ENCODE measurements around the gene TST.
A peak's percentile ranks its signal among the peaks of the same experiment; 100 is the strongest.

The TST gene

DNA sequence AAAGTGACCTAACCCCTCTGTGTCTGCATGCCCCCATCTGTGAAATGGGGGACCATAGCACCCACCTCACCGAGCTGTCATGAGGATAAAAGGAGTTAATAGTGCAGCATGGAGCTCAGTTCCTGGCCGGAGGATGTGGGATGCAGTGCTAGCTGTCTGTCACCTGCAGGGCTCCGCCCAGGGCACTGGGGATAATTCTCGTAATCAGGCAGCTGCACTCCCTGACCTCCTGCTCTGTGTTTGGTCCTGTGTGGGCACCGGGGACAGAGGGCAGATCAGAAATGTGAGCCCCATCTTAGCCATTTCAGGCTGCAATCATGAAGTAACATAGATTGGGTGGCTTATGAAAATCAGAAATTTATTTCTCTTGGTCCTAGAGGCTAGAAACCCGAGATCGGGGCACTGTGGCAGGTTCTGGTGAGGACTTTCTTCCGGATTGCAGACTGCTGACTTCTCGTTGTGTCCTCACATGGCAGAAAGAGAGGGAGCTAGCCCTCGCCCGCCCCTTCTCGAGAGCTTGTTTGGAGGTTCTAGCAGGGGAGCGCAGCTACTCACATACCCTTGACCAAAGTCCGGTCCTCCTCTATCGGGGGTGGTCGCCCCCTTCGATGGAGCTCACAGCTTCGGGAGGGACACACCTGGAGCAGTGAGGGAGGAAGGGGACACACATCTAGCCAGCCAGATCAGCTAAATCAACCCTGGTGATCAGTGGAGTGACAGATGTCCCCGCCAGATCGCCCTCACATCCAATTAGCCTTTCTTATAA lies 35.5 kb upstream of the TST start:
- no peak for DNase-seq
- in situ Hi-C loops (cut with MboI; ENCODE audit: low pct_unique_long_range_greater_than_20kb, low sequenced_read_pairs): no loop called here

DNA sequence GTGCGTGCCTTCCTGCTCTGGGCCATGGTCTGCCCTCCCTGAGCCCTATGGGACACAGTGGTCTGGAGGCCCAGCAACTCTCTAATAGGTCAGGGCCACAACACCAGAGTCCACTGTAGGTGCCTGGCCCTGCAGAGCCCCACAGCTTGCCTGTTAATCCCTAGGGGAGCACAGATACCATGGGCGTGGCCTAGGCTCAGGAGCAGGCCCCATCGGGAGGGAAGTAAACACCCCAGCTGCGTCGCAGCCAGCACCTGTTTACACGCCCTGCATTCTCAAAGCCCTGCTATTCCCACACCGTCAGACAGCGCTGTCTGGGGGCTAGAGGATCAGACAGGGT lies 34.8 kb upstream of the TST start:
- no peak for DNase-seq
- in situ Hi-C loops (cut with MboI; ENCODE audit: low pct_unique_long_range_greater_than_20kb, low sequenced_read_pairs): no loop called here

DNA sequence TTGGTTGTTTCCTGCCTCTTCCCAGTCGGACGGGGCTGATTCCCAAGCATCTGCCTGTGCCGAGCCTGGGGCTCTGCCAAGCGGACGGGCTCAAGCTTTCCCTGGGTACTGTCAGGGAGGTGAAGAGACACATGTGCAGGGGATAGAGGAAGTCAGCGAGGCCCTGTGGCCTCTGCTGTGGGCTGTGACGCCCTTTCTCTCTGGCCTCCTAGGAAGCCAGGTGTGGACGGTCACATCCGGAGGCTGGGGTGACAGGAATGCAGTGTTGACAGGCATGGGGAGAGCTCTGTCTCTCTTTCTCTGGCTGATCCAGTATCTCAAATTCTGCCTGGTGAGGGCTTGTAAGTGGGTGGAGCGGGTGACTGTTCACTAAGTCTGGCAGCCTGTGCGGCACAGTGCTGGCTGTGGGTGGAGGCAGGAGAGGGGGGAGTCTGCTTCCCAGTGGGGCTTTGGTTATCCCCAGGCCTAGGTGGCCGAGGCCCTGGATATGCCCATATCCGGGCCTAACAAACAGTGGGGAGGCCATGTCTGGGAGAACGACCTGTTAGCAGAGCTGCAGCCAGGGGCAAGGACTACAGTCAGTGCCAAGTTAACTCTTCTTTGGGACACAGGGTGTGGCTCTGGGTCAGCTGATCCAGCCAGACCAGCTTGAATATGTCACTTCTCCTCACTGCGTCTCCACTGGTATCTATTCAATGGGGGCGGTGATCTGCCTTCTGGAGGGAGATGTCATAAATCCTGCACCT lies 34.2 kb upstream of the TST start:
- in situ Hi-C loops (cut with MboI; ENCODE audit: low pct_unique_long_range_greater_than_20kb, low sequenced_read_pairs): no loop called here

DNA sequence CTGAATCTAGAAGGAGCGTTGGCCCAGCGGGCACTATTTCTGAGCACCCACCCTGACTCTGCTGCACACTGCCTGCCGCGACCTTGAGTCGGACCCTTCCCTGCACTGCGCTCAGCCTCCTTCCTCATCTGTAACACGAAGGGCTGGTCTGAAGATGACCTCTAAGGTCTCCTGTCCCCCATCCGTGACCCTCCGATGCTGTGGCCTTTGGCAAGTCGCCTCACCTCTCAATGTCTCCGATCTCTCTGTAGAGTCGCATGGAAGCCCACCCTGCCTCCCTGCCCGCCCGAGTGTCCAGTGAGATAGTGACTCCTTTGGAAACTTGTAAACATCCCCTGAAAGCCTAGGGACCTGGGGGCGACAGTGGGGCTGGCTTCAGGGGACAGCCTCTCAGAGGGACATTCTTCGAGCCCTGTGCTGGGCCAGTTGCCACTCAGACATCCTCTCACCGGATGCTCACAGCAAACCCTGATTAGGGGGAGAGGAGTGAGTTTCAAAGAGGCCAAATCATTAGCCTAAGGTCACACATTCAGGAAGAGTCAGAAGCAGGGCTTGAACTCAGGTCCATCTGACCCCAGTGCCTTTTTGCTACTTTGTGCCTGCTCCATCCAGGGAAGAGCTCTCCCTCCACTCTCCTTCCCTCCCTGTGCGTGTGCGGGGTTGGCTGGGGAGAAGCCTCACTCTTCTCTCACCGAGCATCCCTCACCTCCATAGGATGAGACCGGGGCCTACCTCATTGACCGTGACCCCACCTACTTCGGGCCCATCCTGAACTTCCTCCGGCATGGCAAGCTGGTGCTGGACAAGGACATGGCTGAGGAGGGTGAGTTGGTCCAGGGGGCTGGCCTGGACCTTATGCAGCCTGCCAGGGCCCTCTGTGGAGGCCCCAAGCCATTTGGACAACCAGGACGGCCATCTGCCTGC lies 33.4 kb upstream of the TST start:
- in situ Hi-C loops (cut with MboI; ENCODE audit: low pct_unique_long_range_greater_than_20kb, low sequenced_read_pairs): no loop called here
- no peak for DNase-seq

More for the DNA sequence above, 34.2 kb upstream of the TST start:
- DNase-seq: no peak

DNA sequence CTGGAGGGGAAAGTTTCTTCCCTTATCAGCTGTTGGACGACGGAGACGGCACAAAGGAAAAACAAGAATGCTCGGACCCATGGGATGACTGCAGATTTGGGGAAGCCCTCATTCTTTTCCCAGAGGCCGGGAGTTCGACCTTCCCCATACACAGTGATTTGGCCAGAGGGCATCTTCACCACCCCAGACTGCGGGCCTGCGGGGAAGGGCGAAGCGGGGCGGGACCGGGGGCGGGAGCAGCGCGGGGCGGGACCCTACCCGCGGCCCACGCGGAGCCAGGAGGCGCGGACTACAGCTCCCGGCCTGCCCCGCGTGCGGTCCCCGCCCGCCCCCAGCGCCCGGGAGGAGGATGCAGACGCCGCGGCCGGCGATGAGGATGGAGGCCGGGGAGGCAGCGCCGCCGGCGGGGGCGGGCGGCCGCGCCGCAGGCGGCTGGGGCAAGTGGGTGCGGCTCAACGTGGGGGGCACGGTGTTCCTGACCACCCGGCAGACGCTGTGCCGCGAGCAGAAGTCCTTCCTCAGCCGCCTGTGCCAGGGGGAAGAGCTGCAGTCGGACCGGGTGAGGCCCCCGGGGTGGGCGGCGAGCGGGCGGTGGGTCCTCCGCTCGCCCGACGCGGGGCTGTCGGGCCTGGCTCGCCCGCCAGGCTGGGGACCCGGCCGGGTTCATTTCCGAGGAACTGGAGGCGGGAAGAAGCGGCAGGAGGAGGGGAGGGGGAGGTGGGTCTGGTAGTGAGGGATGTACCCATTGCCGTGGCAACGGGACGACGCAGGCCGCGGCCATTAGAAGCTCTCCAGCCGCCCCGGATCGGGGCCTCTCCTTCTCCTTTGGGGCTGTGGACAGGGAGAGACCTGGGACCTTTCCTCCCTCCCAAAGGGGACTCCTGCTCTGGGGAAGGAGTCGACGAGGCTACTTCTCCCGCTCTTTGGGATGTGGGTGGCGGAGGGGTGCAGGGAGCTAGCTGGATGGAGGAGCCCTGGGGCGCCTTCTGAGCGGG lies 32.4 kb upstream of the TST start, which contains the start of gene KCTD17:
Gene KCTD17, plus strand, starts transcription at position 352 of the 995 bp plus-strand sequence. Its CDS starts 19 bp downstream, at position 371.
- in situ Hi-C loops (cut with MboI; ENCODE audit: low pct_unique_long_range_greater_than_20kb, low sequenced_read_pairs): no loop called here
- DNase-seq: peak; percentile 29

DNA sequence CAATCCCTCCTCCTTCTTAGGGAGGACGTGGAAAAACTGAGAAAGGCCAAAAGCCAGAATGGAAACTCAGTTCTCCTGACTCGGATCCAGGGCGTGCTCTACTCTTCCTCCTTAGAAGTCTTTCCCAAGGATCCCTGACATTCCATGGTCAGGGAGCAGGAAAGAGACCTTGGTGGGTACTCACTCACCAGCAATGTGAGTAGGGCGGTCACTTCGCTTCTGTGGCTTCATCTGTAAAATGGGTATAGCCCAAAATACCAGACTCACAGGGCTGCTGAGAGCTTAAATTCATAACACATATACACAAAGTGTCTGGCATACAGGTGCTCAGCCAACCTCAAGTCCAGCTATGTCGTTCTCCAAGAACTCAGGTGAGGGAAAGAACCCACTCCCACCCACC lies 31.7 kb upstream of the TST start:
- in situ Hi-C loops (cut with MboI; ENCODE audit: low pct_unique_long_range_greater_than_20kb, low sequenced_read_pairs): no loop called here

DNA sequence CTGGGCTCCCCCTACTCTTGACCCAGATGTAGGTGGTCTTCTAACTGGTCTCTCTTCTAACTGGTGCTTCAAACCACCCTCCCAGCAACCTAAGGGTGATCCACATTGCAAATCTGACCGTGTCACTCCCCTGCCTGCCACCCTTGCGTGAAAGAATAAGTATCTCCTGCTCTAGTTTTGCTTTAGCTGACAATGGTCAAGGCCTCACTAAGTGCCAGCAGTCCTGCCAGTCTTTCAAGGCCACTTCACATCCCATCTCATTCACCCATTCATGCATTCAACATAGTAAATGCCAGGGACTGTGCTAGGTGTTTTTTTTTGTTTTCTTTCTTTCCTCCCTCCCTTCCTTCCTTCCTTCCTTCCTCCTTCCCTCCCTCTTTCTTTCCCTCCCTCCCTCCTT lies 30.0 kb upstream of the TST start:
- no peak for DNase-seq
- in situ Hi-C loops (cut with MboI; ENCODE audit: low pct_unique_long_range_greater_than_20kb, low sequenced_read_pairs): no loop called here

More for the DNA sequence above, 31.7 kb upstream of the TST start:
- no peak for DNase-seq

DNA sequence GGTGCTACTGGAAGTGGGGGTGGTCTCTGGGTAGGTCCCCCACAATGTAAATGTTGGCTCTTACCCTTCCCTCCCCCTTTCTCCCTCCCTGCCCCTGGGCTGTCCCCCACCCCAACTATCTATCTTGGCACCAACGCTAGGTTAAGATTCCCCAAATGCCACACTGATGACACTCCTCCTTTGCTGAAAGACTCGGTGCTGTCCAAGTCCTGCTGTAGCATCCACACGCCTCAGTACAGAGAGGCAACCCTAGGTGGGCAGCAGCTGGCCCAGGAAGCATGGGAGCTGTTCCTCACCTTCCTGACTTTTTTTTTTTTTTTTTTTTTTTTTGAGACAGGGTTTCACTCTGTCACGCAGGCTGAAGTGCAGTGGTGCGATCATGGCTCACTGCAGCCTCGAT lies 28.9 kb upstream of the TST start:
- DNase-seq: no peak
- in situ Hi-C loops (cut with MboI; ENCODE audit: low pct_unique_long_range_greater_than_20kb, low sequenced_read_pairs): no loop called here

DNA sequence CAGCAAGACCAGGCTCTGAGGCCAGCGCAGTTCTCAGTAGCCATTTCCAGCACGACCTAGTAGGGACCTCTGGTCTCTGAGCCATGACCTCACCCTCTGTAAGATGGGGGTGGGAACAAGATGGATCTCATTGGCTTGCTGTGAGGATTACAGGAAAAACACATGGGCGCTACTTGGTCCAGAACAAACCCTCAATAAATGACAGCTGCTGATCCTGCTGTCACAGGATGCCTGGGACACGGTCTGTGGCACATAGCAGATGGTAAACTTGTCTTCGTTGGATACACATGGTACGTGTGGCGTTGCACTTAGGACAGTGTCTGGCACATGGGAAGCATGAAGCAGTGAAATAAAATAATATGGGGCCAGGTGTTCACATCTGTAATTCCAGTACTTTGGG lies 27.8 kb upstream of the TST start:
- in situ Hi-C loops (cut with MboI; ENCODE audit: low pct_unique_long_range_greater_than_20kb, low sequenced_read_pairs): no loop called here
- DNase-seq: no peak

DNA sequence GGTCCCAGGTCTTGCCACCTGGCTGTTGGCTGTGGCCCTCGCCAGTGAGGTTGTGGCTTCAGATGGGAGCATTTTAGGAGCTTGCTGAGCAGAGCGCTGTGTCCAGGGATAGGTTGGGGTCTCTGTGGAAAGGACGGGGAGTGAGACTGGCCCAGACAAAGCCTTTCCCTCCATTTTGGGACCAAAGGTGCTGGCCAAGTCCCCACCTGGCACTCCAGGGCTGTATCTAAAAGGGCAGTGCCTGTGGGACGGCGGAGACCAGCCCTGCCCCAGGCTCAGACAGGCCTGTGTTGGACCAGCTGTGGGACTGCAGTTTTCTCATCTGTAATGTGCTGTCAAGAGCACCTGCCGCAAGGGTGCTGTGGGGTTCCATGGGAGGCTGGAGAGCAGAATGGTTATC lies 27.3 kb upstream of the TST start:
- in situ Hi-C loops (cut with MboI; ENCODE audit: low pct_unique_long_range_greater_than_20kb, low sequenced_read_pairs): no loop called here

DNA sequence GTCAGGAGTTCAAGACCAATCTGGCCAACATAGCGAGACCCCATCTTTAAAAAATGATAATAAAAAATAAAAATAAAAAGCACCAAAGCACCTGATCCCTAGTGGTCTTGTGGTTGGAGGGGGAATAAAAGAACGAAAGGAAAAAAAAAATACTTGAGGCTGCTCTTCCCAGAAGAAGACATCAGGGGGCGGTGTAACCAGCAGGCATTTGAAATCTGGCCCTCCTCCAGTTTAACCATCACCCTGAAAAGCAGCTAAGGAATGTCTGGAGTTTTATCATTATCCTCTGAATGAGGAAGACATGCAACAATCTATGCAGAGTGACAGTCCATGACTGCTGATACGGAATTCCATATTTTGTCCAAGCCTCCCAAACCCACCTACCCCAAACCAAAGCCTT lies 26.7 kb upstream of the TST start:
- peak; percentile 64 for DNase-seq

More for the DNA sequence above, 27.3 kb upstream of the TST start:
- no peak for DNase-seq

DNA sequence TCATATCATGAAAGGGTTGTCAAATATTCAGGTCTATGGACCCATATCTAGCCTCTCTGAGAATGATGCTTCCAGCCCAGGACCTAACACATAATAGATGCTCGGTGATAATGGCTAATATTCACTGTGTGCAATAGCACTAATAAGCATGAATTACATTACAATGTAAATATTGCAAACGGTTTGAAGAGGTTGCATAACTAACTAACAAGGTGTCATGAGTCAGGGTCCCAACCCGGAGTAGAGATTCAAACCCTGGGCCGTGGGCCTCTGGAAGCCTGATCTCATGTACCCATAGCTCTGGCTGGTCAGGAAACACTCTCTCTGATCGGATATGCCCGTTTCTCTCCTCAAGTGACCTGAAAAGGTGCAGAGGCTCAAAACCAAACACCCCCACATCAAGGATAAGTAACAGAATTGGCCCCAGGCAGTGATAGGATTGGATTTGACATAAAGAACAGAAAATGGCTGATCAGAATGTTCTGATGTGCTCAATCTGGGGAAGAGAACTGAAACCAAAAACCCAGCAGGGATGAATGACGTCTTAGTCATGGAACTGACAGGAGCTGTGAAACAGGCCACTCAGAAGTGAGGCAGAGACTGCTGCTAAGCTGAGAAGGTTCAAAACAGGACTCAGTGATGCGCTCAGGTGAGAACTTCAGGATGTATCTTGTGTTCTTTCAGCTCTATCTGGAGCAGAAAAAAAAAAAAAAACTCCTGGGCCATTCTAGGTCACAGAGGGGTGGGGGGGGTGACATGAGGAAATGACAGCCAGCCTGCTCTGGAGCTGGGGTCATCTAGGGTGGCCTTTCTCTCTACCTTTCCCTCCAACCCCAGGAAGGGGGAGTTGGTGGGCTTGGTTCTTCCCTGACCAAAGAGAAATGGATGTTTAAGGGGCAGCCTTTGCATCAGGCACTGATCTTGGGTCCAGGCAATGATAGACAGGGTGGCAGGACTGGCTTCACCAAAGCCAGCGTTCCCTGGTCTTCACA lies 25.7 kb upstream of the TST start:
- no peak for DNase-seq
- in situ Hi-C loops (cut with MboI; ENCODE audit: low pct_unique_long_range_greater_than_20kb, low sequenced_read_pairs): no loop called here

More for the DNA sequence above, 26.7 kb upstream of the TST start:
- in situ Hi-C loops (cut with MboI; ENCODE audit: low pct_unique_long_range_greater_than_20kb, low sequenced_read_pairs): no loop called here

DNA sequence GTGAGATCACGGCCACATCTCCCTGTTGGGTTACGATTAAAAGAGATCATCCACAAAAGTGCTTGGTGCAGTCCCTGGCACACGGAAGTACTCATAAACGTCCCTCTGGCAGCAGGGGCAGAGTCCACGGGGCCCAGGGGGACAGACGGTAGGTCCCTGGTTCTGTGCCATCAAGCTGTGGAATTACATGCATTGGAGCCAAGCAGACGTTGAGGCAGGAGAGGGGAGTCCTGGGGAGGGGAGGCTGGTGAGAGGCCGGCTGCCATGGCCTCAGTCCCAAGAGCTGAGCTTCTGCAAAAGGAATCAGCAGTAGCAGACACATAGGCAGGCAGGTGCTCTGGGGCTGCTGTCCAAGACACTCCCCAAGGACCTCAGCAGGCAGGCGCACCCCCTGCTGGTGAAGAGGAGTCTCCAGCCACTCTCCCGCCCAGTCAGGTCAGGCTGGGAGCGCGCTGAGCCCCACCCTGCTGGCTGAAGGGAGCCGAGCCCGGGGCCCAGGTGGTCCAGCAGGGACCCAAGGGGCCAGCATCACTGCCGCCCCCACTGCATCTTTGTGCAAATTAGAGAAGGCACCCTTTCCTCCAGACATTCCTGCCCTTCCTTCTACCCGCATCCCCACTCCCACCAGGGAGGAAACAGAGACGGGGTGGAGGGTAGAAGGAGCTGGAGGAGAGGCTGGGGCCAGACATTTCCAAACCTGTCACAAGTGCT lies 24.7 kb upstream of the TST start:
- peak; percentile 68 for DNase-seq

DNA sequence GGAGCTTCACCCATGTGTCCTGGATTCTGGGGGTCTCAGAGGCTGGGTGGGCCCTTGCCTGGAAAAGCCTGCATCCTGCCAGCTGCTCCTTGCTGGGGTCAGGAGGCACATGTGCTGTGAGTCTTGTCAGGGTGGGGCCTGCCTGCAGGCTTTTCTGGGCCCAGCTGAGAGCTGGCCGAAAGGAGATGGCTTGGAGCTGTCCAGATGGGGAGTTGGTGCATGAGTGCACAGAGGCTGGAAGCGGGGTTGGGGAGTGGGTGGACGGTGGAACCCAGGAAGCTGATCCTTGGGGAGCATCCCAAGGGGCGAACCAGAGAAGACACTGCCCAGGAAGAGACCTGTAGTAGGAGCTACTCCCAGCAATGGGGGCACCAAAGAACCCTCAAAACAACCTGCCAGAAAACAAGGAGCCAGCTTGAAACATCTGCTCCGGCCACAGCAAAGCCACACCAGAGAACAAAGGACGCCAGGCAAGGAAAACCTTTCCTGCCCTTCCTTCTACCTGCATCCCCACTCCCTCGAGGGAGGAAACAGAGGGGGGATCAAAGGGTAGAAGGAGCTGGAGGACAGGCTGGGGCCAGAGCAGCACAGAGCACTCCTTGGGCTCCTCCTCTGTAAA lies 24.1 kb upstream of the TST start:
- no peak for DNase-seq
- in situ Hi-C loops (cut with MboI; ENCODE audit: low pct_unique_long_range_greater_than_20kb, low sequenced_read_pairs): no loop called here

More for the DNA sequence above, 24.7 kb upstream of the TST start:
- in situ Hi-C loops (cut with MboI; ENCODE audit: low pct_unique_long_range_greater_than_20kb, low sequenced_read_pairs): no loop called here

DNA sequence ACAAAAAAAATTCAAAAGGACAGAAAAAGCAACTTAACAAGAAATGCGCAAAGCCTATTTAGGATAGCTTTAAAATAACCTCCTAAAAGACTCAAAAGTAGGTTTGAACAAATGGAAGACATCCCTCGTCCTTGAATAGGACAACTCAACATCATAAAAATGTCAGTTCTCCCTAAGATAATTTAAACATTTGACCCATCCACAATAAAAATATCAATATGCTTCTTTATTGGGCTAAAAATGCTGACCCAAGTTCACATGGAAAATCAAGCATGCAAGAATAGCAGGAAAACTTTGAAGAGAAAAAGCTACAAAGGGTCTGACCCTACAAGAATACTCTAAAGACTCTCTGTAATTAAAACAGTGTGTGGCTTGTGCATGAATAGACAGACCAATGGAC lies 20.2 kb upstream of the TST start:
- in situ Hi-C loops (cut with MboI; ENCODE audit: low pct_unique_long_range_greater_than_20kb, low sequenced_read_pairs): no loop called here
- DNase-seq: no peak

DNA sequence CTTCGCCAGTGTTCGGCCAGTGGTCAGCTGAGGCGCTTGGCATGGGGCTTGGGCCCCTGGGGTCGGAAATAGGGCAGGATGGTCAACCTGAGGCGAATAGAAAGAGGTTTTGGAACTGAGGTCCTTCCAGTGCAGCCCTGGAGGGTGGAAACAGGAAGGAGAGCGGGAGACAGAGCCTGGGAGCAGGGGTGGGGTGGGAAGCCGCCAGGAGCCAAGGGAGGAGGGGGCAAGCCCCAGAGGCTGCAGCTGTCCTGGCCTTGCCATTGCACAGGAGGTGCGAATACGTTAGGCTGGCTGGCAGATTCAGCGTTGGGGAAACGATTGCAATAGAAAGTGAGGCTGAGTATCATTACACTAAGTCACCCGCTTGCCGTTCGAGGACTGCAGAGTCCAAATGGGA lies 18.4 kb upstream of the TST start:
- in situ Hi-C loops (cut with MboI; ENCODE audit: low pct_unique_long_range_greater_than_20kb, low sequenced_read_pairs): no loop called here
- no peak for DNase-seq
